C4-2B (cell line): ENCODE results near the gene POLR2E.

Experiments used
- CTCF ChIP-seq: fragments of 450-650 bp; conservative IDR thresholded peaks from 2 replicates; pipeline ENCODE4 v1.5.1; 2017; ENCODE audit warnings: mild to moderate bottlenecking
- ZFX ChIP-seq: fragments of 450-650 bp; IDR thresholded peaks from 2 replicates; pipeline ENCODE4 v1.6.1; 2017

- no peak for TF ChIP-seq CTCF
- TF ChIP-seq ZFX: peak; percentile 21; the same call in 1 of the 2 replicates
Observed at GRCh38 chr19:1039646-1040475, 55.3 kb downstream of the POLR2E start, which contains the start of gene ABCA7.
